Smooth muscle cell (in vitro differentiated cells): ENCODE results near the gene PATE2. TPM values are rescaled to one million over a fixed set of nuclear protein-coding genes. Genes with fewer than 3 reads are reported as not detected.

Source experiments
- DNase-seq: peaks from one replicate; lab custom pipeline; 2025; ENCODE audit not compliant: unreplicated experiment; lab: John Stamatoyannopoulos, UW
- H2AFZ ChIP-seq: fragments of 200-600 bp; sonication (generic); 2 replicates; pipeline ENCODE4 v1.6.0; 2016; ENCODE audit warnings: antibody characterized with exemption, low read depth, mild to moderate bottlenecking
- H3F3A ChIP-seq: fragments of 200-600 bp; sonication (generic); 2 replicates; pipeline ENCODE4 v1.6.0; 2017; ENCODE audit warnings: antibody characterized with exemption, low read depth
- H3K27ac ChIP-seq: fragments of 200-600 bp; sonication (generic); 2 replicates; pipeline ENCODE4 v1.5.1; 2016; ENCODE audit warnings: low read depth, mild to moderate bottlenecking
- H3K27me3 ChIP-seq: fragments of 200-600 bp; sonication (generic); 2 replicates; pipeline ENCODE4 v1.6.1; 2016; ENCODE audit warnings: low read depth, mild to moderate bottlenecking
- H3K36me3 ChIP-seq: fragments of 200-600 bp; sonication (generic); 2 replicates; pipeline ENCODE4 v1.5.1; 2016; ENCODE audit warnings: low read depth
- H3K4me1 ChIP-seq: fragments of 200-600 bp; sonication (generic); 2 replicates; pipeline ENCODE4 v1.5.1; 2016; ENCODE audit warnings: low read depth
- H3K4me2 ChIP-seq: fragments of 200-600 bp; sonication (generic); 2 replicates; pipeline ENCODE4 v1.6.0; 2016; ENCODE audit warnings: mild to moderate bottlenecking
- H3K4me3 ChIP-seq: fragments of 200-600 bp; sonication (generic); 2 replicates; pipeline ENCODE4 v1.5.1; 2016; ENCODE audit warnings: mild to moderate bottlenecking
- H3K79me2 ChIP-seq: fragments of 200-600 bp; sonication (generic); 2 replicates; pipeline ENCODE4 v1.6.0; 2016; ENCODE audit warnings: low read depth, mild to moderate bottlenecking
- H3K9ac ChIP-seq: fragments of 200-600 bp; sonication (generic); 2 replicates; pipeline ENCODE4 v1.6.0; 2016; ENCODE audit warnings: low read depth
- H3K9me3 ChIP-seq: fragments of 200-600 bp; sonication (generic); replicated peaks from 2 replicates; pipeline ENCODE4 v1.5.1; 2016; ENCODE audit warnings: low read depth
- H4K20me1 ChIP-seq: fragments of 200-600 bp; sonication (generic); 2 replicates; pipeline ENCODE4 v1.6.0; 2016; ENCODE audit warnings: low read depth
- WGBS: methylation state at CpG from one replicate; pipeline ENCODE4 v1.1.7; 2016; ENCODE audit warnings: low lambda C conversion rate; 5-methylcytosine and 5-hydroxymethylcytosine counted together
- polyA plus RNA-seq: library from polyadenylated mRNA; unstranded; fragments of >200 nt; fragmentation: Nextera tagmentation; extraction: Ambion mirVana; gene quantifications from 2 replicates; pipeline ENCODE4 v1.2.1, GENCODE V29; 2016
- total RNA-seq: library from RNA; depleted of rRNA; stranded (reverse); fragments of >200 nt; gene quantifications from 2 replicates; pipeline ENCODE4 v1.2.3, GENCODE V29; 2014
- TF ChIP-seq, protein P1 (sequence below): fragments of 200-600 bp; sonication (generic); IDR thresholded peaks from 2 replicates; pipeline ENCODE4 v1.5.1; 2017; ENCODE audit warnings: borderline replicate concordance, mild to moderate bottlenecking, antibody characterized with exemption; ENCODE audit not compliant: insufficient read depth, poor library complexity, severe bottlenecking

PATE2 gene
- total and polyA plus RNA-seq, 2 experiments from 2014 or later, result 0.37 TPM; not detected in 1

DNA sequence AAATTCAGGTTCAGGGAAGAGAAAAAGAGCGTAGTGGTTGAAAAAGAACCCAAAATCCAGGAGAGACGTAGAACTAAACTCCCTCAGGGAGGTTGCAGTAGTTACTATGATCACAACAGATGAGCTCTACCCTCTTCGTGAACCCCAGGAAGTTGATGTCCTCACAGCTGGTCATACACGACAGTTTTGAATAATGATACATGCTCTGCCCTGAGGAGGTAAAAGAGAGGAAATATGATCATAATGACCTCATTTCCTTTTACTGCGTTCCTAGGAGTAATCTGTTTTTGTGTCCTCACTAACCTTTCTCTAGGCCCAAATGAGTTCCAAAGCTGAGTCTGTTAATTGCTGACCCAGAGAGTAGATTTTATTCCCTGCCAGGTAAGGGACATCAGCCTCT is 1.3 kb downstream of the PATE2 start:
- H3K4me1 ChIP-seq, result no peaks in the 10 kb centered on the region
- H3K27ac ChIP-seq, result no peak overlapping the region
- H3K36me3 ChIP-seq, result no peaks in the 10 kb centered on the region
- no peaks in the 10 kb centered on the region for H3K9me3 ChIP-seq
- TF ChIP-seq, protein P1, sequence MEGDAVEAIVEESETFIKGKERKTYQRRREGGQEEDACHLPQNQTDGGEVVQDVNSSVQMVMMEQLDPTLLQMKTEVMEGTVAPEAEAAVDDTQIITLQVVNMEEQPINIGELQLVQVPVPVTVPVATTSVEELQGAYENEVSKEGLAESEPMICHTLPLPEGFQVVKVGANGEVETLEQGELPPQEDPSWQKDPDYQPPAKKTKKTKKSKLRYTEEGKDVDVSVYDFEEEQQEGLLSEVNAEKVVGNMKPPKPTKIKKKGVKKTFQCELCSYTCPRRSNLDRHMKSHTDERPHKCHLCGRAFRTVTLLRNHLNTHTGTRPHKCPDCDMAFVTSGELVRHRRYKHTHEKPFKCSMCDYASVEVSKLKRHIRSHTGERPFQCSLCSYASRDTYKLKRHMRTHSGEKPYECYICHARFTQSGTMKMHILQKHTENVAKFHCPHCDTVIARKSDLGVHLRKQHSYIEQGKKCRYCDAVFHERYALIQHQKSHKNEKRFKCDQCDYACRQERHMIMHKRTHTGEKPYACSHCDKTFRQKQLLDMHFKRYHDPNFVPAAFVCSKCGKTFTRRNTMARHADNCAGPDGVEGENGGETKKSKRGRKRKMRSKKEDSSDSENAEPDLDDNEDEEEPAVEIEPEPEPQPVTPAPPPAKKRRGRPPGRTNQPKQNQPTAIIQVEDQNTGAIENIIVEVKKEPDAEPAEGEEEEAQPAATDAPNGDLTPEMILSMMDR, result no peak
- no peaks in the 10 kb centered on the region for H4K20me1 ChIP-seq
- 81% methylated on average over 5 of the region's 5 CpGs for WGBS
- H3F3A ChIP-seq, result no peaks in the 10 kb centered on the region
- H3K9ac ChIP-seq, result no peak overlapping the region
- no peak overlapping the region for H3K4me3 ChIP-seq
- no peaks in the 10 kb centered on the region for H3K79me2 ChIP-seq
- H2AFZ ChIP-seq, result no peak overlapping the region
- no peaks in the 10 kb centered on the region for H3K27me3 ChIP-seq
- no peak overlapping the region for H3K4me2 ChIP-seq
- no peak for DNase-seq

DNA sequence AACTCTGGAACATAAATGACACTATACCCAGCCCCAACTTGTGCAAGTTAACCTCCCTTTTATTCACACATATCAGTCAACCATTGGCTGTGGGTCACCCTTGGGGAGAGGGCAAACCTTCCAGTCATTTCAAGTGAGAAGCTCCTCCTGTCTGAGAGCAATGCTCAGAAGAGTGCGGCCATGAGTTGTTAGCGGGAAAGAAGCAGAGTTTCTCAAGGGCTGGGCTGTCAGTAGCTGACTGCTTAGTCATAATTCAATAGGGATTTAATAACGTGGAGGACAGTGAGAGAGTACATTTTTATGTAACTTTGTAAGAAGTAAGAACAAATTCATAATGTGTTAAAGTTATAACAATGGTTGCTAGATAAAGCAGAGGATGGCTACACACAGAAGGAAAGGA is 5.1 kb downstream of the PATE2 start:
- Histone ChIP-seq H3F3A (no peaks in the 10 kb centered on the region), H3K4me3 (no peak overlapping the region), H4K20me1 (no peaks in the 10 kb centered on the region), H3K9me3 (no peaks in the 10 kb centered on the region), H3K27me3 (no peaks in the 10 kb centered on the region), H3K9ac (no peak overlapping the region), H3K4me2 (no peak overlapping the region), H2AFZ (no peak overlapping the region), H3K27ac (no peak overlapping the region), H3K4me1 (no peaks in the 10 kb centered on the region), H3K36me3 (no peaks in the 10 kb centered on the region), H3K79me2 (no peaks in the 10 kb centered on the region)
- DNase-seq, result no peak
- TF ChIP-seq, protein P1, result no peak
- WGBS, result 70% methylated on average over 3 of the region's 3 CpGs

DNA sequence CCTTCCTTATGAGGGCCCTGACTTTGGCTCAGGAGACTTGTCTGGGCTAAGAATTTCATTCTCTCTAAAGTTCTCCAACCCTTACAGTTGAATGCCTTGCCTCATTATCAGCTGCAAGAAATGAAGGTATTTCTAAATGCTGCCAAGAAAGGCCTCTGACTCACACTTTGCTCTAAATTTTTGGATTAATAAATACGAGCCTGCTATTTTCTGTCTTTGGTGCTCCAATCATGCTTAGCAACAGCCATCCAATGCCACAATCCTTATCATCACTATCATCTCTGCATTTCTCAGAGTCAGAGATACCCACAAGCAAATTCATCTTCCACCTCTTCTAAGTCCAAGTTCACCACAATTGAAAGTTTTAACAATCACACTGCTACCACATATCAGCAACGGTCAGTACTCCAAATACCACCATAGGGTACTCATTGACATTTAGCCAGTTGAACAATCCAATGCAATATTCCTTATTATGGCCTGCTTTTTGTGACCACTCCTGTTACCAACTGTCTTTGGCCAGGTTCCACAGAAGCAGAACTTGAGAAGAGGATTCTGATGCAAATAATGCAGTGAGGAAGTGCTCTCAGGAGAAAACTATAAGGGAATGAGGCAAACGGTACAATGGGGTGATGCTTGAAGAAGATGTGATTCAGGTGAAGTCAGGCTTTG is 5.7 kb downstream of the PATE2 start:
- Histone ChIP-seq H3K9me3 (no peaks in the 10 kb centered on the region), H3K79me2 (no peaks in the 10 kb centered on the region), H3K4me3 (no peak overlapping the region), H3K4me2 (no peak overlapping the region), H3K9ac (no peak overlapping the region), H3K27ac (no peak overlapping the region), H3F3A (no peaks in the 10 kb centered on the region), H3K36me3 (no peaks in the 10 kb centered on the region), H2AFZ (no peak overlapping the region), H3K4me1 (no peaks in the 10 kb centered on the region), H4K20me1 (no peaks in the 10 kb centered on the region), H3K27me3 (no peaks in the 10 kb centered on the region)
- TF ChIP-seq, protein P1, result no peak
- 83% methylated on average over 3 of the region's 3 CpGs for WGBS
- DNase-seq, result no peak

DNA sequence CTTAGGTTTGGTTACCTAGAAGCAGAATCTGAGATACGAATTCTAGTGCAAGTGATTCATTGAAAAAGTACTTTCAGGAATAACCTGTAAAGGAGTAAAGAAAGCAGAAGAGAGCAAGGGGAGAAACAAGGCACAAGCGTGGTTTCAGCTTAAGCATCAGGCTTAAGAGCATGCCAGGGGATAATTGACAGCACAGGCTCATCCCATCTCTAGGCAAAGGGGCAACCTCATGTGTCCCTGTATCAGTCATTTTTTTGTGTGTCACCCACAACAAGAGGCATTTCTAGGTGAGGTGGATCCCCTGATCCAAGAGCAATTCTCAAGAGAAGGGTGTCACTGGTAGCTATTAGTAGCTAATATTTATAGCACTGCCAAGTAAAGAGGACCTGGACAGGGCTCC is 8.0 kb downstream of the PATE2 start:
- Histone ChIP-seq H3K27me3 (no peaks in the 10 kb centered on the region), H3K27ac (no peak overlapping the region), H4K20me1 (no peaks in the 10 kb centered on the region), H3K36me3 (no peaks in the 10 kb centered on the region), H3K4me1 (no peaks in the 10 kb centered on the region), H3K9me3 (no peaks in the 10 kb centered on the region), H3K4me3 (no peak overlapping the region), H3K4me2 (no peak overlapping the region), H3K9ac (no peak overlapping the region), H3K79me2 (no peaks in the 10 kb centered on the region), H2AFZ (no peak overlapping the region), H3F3A (no peaks in the 10 kb centered on the region)
- DNase-seq, result no peak
- TF ChIP-seq, protein P1, result no peak
- WGBS, result 77% methylated on average over 2 of the region's 2 CpGs
